Left lung (tissue), 10 donors: ENCODE measurements around the gene ZMAT5. TPM values are rescaled to one million over a fixed set of nuclear protein-coding genes. Genes with fewer than 3 reads are reported as not detected.

Experiments
- ATAC-seq: fragments of 200-7000 bp; cut with Tn5 transposase; one replicate; pipeline ENCODE4 v1.9.1; 2020; ENCODE audit warnings: moderate library complexity
- DNase-seq, 4 donors: peaks; one replicate each; pipeline ENCODE4 v3.0.0-alpha.2; 2013 to 2020
- H3K27ac ChIP-seq, 2 donors: fragments of 200-600 bp; sonication (generic) in 1 of 2; one replicate each; pipeline versions ENCODE4 v1.5.0 to v1.8.0; 2020 to 2021
- H3K27me3 ChIP-seq, 2 donors: fragments of 200-600 bp; sonication (generic) in 1 of 2; one replicate each; pipeline versions ENCODE4 v1.5.0 to v1.8.0; 2020 to 2021
- H3K36me3 ChIP-seq, 2 donors: fragments of 200-600 bp; sonication (generic) in 1 of 2; one replicate each; pipeline versions ENCODE4 v1.5.0 to v1.8.0; 2020 to 2021
- H3K4me1 ChIP-seq, 2 donors: fragments of 200-600 bp; one replicate each; pipeline ENCODE4 v1.8.0; 2021
- H3K4me3 ChIP-seq, 2 donors: fragments of 200-600 bp; sonication (generic) in 1 of 2; one replicate each; pipeline versions ENCODE4 v1.5.0 to v1.8.0; 2020 to 2021; ENCODE audit warnings: mild to moderate bottlenecking in 1 of 2
- H3K9me3 ChIP-seq, 2 donors: fragments of 200-600 bp; sonication (generic) in 1 of 2; one replicate each; pipeline versions ENCODE4 v1.5.0 to v1.8.0; 2020 to 2021
- CTCF ChIP-seq, 2 donors: fragments of 200-600 bp; sonication (generic) in 1 of 2; IDR thresholded peaks; one replicate each; pipeline versions ENCODE4 v1.5.0 to v1.8.0; 2021; ENCODE audit warnings: antibody characterized with exemption in 2 of 2
- intact Hi-C, 2 donors: fragments of 100-400 bp; cut with DNase I; formaldehyde crosslinking; loops; one replicate each; pipeline versions ENCODE4 v1.11.2 to v1.14.2; 2022
- polyA plus RNA-seq, 6 donors: library from polyadenylated mRNA; unstranded; fragments of 120-200 nt; gene quantifications; one replicate each; pipeline ENCODE4 v1.2.1, GENCODE V29; 2013; ENCODE audit not compliant: insufficient read length in 6 of 6
- total RNA-seq, 2 donors: library from RNA; stranded (reverse); fragmentation: NEBNext Ultra II Directional; extraction: Animal tissue kit (Norgen Biotek cat#: 25700); gene quantifications; one replicate each; pipeline ENCODE4 v1.2.1, GENCODE V29; 2021
- donor health status: DM: no; HTN: yes; CAD: no.
- donor health status: DM: no; HTN: no; CAD: no.

Gene ZMAT5
- total and polyA plus RNA-seq, 8 donors, result 20.3 to 23.3 (median 22.3) TPM

- peak in 1 of 2 donors; percentile 36 for TF ChIP-seq CTCF (IDR thresholded peaks at IDR 0.05)
- intact Hi-C loops, result no loop called here
- peak in 3 of 4 donors; percentile 80 to 94 (median 93) for DNase-seq
- peaks cover 19 to 40% of the 10 kb centered on the region in 2 donors for H3K4me1 ChIP-seq
- H3K27me3 ChIP-seq, result no peaks in the 10 kb centered on the region
- no peak overlapping the region for H3K4me3 ChIP-seq
- ATAC-seq, result peak; percentile 94
- no peaks in the 10 kb centered on the region for H3K9me3 ChIP-seq
- peak overlapping the region; percentile 79 to 86 for H3K27ac ChIP-seq
- peaks cover 0 to 90% of the 10 kb centered on the region in 2 donors for H3K36me3 ChIP-seq
Measured at GRCh38 chr22:29799217-29799680, 32.4 kb upstream of the ZMAT5 start.

- Histone ChIP-seq H3K36me3 (peaks cover 0 to 90% of the 10 kb centered on the region in 2 donors), H3K27ac (peak overlapping the region; percentile 79 to 86), H3K27me3 (no peaks in the 10 kb centered on the region), H3K4me1 (peaks cover 19 to 40% of the 10 kb centered on the region in 2 donors), H3K4me3 (no peak overlapping the region), H3K9me3 (no peaks in the 10 kb centered on the region)
- ATAC-seq, result no peak
- intact Hi-C loops, result no loop called here
- TF ChIP-seq CTCF (IDR thresholded peaks at IDR 0.05), result no peak
- no peak for DNase-seq
Measured at GRCh38 chr22:29798801-29799200, 32.0 kb upstream of the ZMAT5 start.

- Histone ChIP-seq H3K9me3 (no peaks in the 10 kb centered on the region), H3K4me3 (no peak overlapping the region), H3K27me3 (no peaks in the 10 kb centered on the region), H3K36me3 (peaks cover 0 to 90% of the 10 kb centered on the region in 2 donors), H3K4me1 (peaks cover 19 to 40% of the 10 kb centered on the region in 2 donors), H3K27ac (peak overlapping the region; percentile 79 to 86)
- DNase-seq (no peak), ATAC-seq (no peak)
- TF ChIP-seq CTCF (IDR thresholded peaks at IDR 0.05), result no peak
- intact Hi-C loops, result no loop called here
Measured at GRCh38 chr22:29798318-29798717, 31.5 kb upstream of the ZMAT5 start.

GRCh38 chr22:29797351-29797750, 30.5 kb upstream of the ZMAT5 start:
- Histone ChIP-seq H3K4me1 (peaks cover 19 to 40% of the 10 kb centered on the region in 2 donors), H3K36me3 (peaks cover 0 to 90% of the 10 kb centered on the region in 2 donors), H3K27me3 (no peaks in the 10 kb centered on the region), H3K4me3 (no peak overlapping the region), H3K9me3 (no peaks in the 10 kb centered on the region), H3K27ac (peak overlapping the region in 1 of 2 donors; percentile 53)
- ATAC-seq (no peak), DNase-seq (peak in 1 of 4 donors; percentile 56)
- intact Hi-C loops, result no loop called here
- TF ChIP-seq CTCF (IDR thresholded peaks at IDR 0.05), result no peak

- H3K36me3 ChIP-seq, result peaks cover 0 to 90% of the 10 kb centered on the region in 2 donors
- ATAC-seq (no peak), DNase-seq (no peak)
- no peak overlapping the region for H3K4me3 ChIP-seq
- no peaks in the 10 kb centered on the region for H3K9me3 ChIP-seq
- peaks cover 17 to 37% of the 10 kb centered on the region in 2 donors for H3K4me1 ChIP-seq
- no peaks in the 10 kb centered on the region for H3K27me3 ChIP-seq
- intact Hi-C loops, result no loop called here
- no peak overlapping the region for H3K27ac ChIP-seq
- TF ChIP-seq CTCF (IDR thresholded peaks at IDR 0.05), result no peak
Measured at GRCh38 chr22:29795663-29796062, 28.9 kb upstream of the ZMAT5 start.
